Muscle layer of duodenum (tissue), 2 donors: ENCODE measurements around the gene FNBP1.

Experiments used
- H3K27ac ChIP-seq: one replicate; pipeline ENCODE4 v1.7.0; 2013; ENCODE audit warnings: mild to moderate bottlenecking, low read length
- H3K27me3 ChIP-seq: one replicate; pipeline ENCODE4 v1.7.0; 2013; ENCODE audit warnings: low read depth, mild to moderate bottlenecking, control low read depth, low read length
- H3K36me3 ChIP-seq, 2 donors: one replicate each; pipeline ENCODE4 v1.7.0; 2013; ENCODE audit warnings: low read length in 2 of 2, control low read depth in 1 of 2, mild to moderate bottlenecking in 1 of 2; ENCODE audit not compliant: insufficient read depth in 2 of 2, control insufficient read depth in 1 of 2
- H3K4me1 ChIP-seq, 2 donors: one replicate each; pipeline ENCODE4 v1.7.0; 2013; ENCODE audit warnings: low read length in 2 of 2, mild to moderate bottlenecking in 2 of 2, control low read depth in 1 of 2, moderate library complexity in 1 of 2; ENCODE audit not compliant: insufficient read depth in 2 of 2, control insufficient read depth in 1 of 2
- H3K4me3 ChIP-seq, 2 donors: one replicate each; pipeline ENCODE4 v1.7.0; 2013; ENCODE audit warnings: low read length in 2 of 2, low read depth in 1 of 2, mild to moderate bottlenecking in 1 of 2
- H3K9me3 ChIP-seq, 2 donors: one replicate each; pipeline ENCODE4 v1.7.0; 2013; ENCODE audit warnings: low read length in 2 of 2, control low read depth in 1 of 2, mild to moderate bottlenecking in 1 of 2; ENCODE audit not compliant: control insufficient read depth in 1 of 2
- donor health status: healthy.

The FNBP1 gene

DNA sequence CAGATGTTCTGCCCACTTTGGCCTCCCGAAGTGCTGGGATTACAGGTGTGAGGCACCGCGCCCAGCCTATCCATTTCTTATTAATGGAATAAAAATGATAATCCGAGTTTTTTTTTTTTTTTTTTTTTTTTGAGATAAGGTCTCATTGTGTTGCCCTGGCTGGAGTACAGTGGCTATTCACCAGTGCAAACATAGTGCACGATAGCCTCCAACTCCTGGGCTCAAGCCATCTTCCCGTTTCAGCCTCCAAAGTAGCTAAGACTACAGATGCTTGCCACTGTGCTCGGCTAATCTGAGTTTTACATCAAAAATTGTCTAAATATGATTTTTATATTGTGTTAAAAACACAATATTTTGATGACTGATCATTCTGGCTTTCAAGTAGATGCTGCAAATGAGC is 17.3 kb upstream of the FNBP1 start:
- H3K4me3 ChIP-seq = no peak overlapping the region
- no peaks in the 10 kb centered on the region for H3K9me3 ChIP-seq
- H3K4me1 ChIP-seq = peaks cover 0 to 6% of the 10 kb centered on the region in 2 donors
- no peaks in the 10 kb centered on the region for H3K27me3 ChIP-seq
- peaks cover 0 to 5% of the 10 kb centered on the region in 2 donors for H3K36me3 ChIP-seq
- H3K27ac ChIP-seq = no peak overlapping the region

DNA sequence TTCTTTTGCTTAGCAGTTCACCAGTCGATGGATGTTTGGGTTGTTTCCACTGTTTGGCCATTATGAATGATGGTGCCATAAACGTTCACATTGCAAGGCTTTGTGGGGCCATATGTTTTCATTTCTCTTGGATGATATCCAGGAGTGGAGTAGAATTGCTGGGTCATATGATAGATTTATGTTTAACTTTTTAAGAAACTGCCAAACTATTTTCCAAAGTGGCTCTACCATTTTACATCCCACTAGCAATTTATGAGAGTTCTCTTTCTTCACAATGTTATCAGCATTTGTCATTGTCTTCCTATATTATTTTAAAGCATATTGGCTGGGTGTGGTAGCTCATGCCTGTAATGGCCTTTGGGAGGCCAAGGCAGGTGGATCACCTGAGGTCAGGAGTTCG is 15.9 kb upstream of the FNBP1 start:
- H3K4me3 ChIP-seq = no peak overlapping the region
- H3K27ac ChIP-seq = no peak overlapping the region
- peaks cover 0 to 14% of the 10 kb centered on the region in 2 donors for H3K4me1 ChIP-seq
- peaks cover 0 to 5% of the 10 kb centered on the region in 2 donors for H3K36me3 ChIP-seq
- no peaks in the 10 kb centered on the region for H3K9me3 ChIP-seq
- H3K27me3 ChIP-seq = no peaks in the 10 kb centered on the region

DNA sequence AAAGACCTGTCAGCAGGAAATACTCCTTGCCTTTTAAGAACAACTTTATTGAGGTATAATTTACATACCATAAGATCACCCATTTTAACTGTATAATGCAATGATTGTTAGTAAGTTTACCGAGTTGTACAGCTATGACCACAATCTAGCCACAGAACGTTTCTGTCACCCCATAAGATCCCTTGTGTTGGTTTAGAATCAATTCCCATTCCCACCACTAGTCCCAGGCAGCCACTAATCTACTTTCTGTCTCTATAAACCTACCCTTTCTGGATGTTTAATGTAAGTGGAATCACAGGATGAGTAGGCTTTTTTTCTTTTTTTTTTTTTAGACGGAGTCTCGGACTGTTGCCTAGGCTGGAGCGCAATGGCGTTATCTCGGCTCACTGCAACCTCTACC is 15.2 kb upstream of the FNBP1 start:
- Histone ChIP-seq H3K4me3 (no peak overlapping the region), H3K27ac (no peak overlapping the region), H3K9me3 (no peaks in the 10 kb centered on the region), H3K27me3 (no peaks in the 10 kb centered on the region), H3K4me1 (peaks cover 0 to 15% of the 10 kb centered on the region in 2 donors), H3K36me3 (peaks cover 0 to 5% of the 10 kb centered on the region in 2 donors)

DNA sequence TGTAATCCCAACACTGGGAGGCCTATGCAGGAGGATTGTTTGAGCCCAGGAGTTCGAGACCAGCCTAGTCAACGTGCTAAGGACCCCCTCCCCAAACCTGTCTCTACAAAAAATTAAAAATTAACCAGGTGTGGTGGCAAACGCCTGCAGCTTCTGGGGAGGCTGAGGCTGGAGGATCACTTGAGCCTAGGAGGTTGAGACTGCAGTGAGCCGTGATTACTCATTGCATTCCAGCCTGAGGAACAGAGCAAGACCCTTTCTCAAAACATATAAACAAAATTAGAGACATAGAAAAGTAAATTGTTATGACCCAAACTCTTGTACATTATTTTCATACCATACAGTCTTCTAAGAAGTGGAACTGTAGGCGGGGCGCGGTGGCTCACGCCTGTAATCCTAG is 11.8 kb upstream of the FNBP1 start:
- peak overlapping the region; percentile 89 to 90 for H3K4me3 ChIP-seq
- peaks cover 0 to 5% of the 10 kb centered on the region in 2 donors for H3K36me3 ChIP-seq
- H3K9me3 ChIP-seq = no peaks in the 10 kb centered on the region
- H3K4me1 ChIP-seq = peaks cover 5 to 31% of the 10 kb centered on the region in 2 donors
- H3K27ac ChIP-seq = peak overlapping the region; percentile 81
- no peaks in the 10 kb centered on the region for H3K27me3 ChIP-seq

DNA sequence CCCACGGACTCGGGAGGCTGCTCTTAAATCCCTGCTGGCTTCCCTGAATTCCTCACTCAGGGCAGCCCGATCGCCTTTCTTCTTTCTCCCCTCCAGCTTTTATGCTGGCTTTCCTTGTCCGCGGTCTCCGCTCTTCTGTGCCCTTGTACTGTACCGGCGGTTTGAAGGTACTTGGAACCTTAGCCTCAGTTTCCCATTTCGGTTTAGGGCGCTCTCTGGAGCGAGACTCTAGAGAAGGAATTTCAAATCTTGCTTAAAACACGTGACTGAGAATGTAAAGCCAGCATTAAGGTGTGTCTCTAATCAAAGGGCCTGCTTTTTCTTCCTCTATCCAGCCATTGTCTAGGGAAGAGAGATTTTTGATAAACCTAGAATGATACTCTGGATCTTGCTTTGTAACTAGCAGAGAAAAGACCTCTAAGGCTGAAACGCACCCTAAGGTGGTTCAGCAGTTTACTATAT is 11.4 kb upstream of the FNBP1 start:
- peak overlapping the region; percentile 89 to 90 for H3K4me3 ChIP-seq
- H3K27me3 ChIP-seq = no peaks in the 10 kb centered on the region
- H3K9me3 ChIP-seq = no peaks in the 10 kb centered on the region
- H3K36me3 ChIP-seq = peaks cover 0 to 5% of the 10 kb centered on the region in 2 donors
- peak overlapping the region; percentile 81 for H3K27ac ChIP-seq
- peaks cover 5 to 31% of the 10 kb centered on the region in 2 donors for H3K4me1 ChIP-seq

DNA sequence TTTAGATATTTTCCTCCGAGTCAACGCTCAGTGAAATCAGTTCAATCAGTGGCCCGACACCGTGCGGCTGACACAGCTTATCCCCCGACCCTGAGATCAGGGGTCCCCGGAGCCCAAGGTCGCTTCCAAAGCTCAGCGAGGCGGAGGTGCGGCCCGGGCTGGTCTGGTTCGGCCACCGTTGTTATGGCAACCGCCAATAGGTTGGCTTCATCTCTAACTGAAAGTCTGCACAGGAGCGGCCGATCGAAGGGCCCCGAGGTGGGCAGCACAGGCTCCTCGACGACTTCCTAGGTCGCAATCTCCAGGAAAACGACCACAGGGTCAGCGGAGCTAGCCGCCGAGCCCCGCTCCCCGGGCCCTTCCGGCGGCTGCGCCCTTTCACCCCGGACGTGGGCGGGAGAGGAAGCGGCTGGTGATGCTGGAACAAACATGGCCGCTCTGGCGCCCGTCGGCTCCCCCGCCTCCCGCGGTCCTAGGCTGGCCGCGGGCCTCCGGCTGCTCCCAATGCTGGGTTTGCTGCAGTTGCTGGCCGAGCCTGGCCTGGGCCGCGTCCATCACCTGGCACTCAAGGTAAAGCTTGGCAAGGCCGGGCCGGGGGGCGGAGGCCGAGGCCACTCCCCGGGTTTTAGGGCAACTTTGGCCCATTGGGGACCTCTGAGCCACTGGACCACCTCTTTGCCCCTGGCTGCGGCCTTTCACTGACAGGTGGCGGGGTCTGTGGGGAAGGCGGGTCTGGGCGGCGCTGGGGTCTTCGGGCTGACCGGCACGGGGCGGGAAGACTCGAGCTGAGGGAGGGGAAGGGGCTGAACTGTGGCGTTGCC is 10.7 kb upstream of the FNBP1 start, which contains the start of gene GPR107:
Gene GPR107, plus strand, starts transcription at position 403 of the 821 bp plus-strand sequence. Its CDS starts 27 bp downstream, at position 430.
- no peaks in the 10 kb centered on the region for H3K27me3 ChIP-seq

DNA sequence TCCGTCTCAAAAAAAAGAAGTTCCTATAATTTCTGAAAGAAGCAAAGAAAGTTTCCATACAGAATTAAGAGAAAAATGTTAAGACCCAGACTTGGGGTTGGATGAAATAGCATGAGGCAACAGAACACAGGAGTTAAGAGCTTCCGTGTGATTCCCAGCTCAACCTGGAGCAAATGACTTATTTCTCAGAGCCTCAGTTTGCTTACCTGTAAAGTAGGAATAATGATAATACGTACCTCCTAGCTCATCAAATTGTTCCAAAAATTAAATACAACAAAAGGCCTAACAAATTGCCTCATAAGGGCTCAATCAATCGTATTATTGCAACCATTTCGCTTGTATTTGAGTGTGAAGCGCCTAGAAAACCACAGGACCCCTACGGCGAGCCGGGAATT is 10.1 kb upstream of the FNBP1 start:
- Histone ChIP-seq H3K4me1 (peaks cover 5 to 25% of the 10 kb centered on the region in 2 donors), H3K27ac (peak overlapping the region; percentile 81), H3K4me3 (peak overlapping the region; percentile 89 to 90)

More for the DNA sequence above, 10.7 kb upstream of the FNBP1 start, which contains the start of gene GPR107:
- Histone ChIP-seq H3K9me3 (no peaks in the 10 kb centered on the region), H3K4me1 (peaks cover 5 to 27% of the 10 kb centered on the region in 2 donors), H3K36me3 (peaks cover 0 to under 1% of the 10 kb centered on the region in 2 donors), H3K27ac (peak within 1 kb of the TSS; percentile 81), H3K4me3 (peak within 1 kb of the TSS; percentile 89 to 90)

DNA sequence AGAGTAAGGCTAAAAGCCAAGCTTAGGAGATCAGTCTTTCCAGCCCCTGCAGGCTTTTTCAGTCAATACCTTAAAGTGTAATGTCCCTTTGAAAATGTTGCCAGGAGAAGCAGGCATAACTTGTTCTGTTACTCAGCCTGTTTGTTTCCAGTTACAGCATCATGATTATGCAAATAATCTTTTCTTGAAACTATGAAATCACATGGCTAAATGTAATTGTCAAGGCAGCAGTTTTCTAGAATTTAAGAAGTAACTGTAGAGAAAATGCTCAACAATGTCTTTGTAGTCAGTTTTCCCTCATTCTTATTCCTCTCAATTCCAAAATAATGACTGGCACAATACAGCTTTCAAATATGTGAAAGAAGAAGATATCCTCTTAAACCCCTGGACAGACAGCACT is 8.9 kb upstream of the FNBP1 start:
- Histone ChIP-seq H3K27me3 (no peaks in the 10 kb centered on the region), H3K4me3 (no peak overlapping the region), H3K9me3 (no peaks in the 10 kb centered on the region), H3K4me1 (peaks cover 5 to 25% of the 10 kb centered on the region in 2 donors), H3K27ac (peak overlapping the region; percentile 19), H3K36me3 (no peaks in the 10 kb centered on the region)

More for the DNA sequence above, 10.1 kb upstream of the FNBP1 start:
- no peaks in the 10 kb centered on the region for H3K36me3 ChIP-seq
- H3K27me3 ChIP-seq = no peaks in the 10 kb centered on the region
- H3K9me3 ChIP-seq = no peaks in the 10 kb centered on the region

DNA sequence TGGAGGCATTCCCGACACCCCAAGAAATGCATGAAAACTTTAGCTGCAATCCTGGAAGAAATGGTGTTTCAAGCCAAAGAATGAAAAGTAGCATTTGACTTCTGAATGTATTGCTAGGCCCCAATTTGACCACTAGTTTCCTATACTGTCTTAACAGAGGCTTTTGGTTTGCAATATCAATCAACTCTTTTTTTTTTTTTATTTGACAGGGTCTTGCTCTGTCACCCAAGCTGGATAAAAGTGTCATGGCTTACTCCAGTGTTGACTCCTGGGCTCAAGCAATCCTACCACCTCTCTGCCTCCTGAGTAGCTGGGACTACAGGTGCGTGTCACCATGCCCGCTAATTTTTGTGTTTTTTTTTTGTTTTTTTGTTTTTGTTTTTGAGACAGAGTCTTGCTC is 7.5 kb upstream of the FNBP1 start:
- H3K36me3 ChIP-seq = no peaks in the 10 kb centered on the region
- no peaks in the 10 kb centered on the region for H3K27me3 ChIP-seq
- no peak overlapping the region for H3K4me3 ChIP-seq
- peaks cover 5 to 25% of the 10 kb centered on the region in 2 donors for H3K4me1 ChIP-seq
- H3K27ac ChIP-seq = no peak overlapping the region
- H3K9me3 ChIP-seq = no peaks in the 10 kb centered on the region

DNA sequence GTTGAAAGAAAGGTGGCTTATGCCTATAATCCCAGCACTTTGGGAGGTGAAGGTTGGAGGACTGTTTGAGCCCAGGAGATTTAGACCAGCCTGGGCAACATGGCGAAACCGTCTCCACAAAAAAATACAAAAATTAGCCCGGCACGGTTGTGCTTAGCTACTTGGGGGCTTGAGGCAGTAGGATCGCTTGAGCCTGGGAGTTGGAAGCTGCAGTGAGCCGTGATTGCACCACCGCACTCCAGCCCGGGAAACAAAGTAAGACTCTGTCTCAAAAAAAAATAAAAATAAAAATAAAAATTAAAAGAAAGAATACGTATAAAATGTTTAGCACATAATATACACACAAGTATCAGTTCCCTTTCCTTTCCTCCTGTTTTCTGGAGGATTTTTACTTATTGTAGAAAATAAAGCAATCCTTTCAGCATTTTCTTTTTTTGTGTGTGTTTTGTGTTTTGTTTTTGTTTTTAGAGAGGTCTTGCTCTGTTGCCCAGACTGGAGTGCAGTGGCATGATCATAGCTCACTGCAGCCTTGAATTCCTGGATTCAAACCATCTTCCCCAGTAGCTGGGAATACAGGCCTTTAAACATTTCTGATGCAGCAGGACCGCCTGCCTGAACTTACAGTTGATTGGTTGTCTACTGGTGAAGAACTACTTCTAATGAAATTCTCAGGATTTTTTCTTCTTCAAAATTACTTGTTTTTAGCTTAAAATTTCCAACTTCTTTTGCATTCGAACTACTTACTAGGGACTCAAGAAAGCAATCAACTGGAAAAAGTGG is 6.6 kb upstream of the FNBP1 start:
- H3K4me1 ChIP-seq = peaks cover 5 to 23% of the 10 kb centered on the region in 2 donors

More for the DNA sequence above, 6.6 kb upstream of the FNBP1 start:
- Histone ChIP-seq H3K9me3 (no peaks in the 10 kb centered on the region), H3K36me3 (no peaks in the 10 kb centered on the region), H3K27me3 (no peaks in the 10 kb centered on the region), H3K27ac (no peak overlapping the region), H3K4me3 (no peak overlapping the region)
